Aorta (tissue), 5 donors: ENCODE measurements around the gene FDPS. TPM values are rescaled to one million over a fixed set of nuclear protein-coding genes. Genes with fewer than 3 reads are reported as not detected.
A peak's percentile ranks its signal among the peaks of the same experiment; 100 is the strongest.

Experiments used
- ATAC-seq: fragments of 200-7000 bp; cut with Tn5 transposase; one replicate; pipeline ENCODE4 v1.9.1; 2022; ENCODE audit warnings: moderate library complexity; ENCODE audit not compliant: low FRiP score
- DNase-seq, 2 donors: peaks; one replicate each; pipeline ENCODE4 v3.0.0-alpha.2; 2020
- H3K27ac ChIP-seq, 2 donors: one replicate each; pipeline ENCODE4 v1.5.1; 2013; ENCODE audit warnings: low read length in 2 of 2, mild to moderate bottlenecking in 2 of 2, moderate library complexity in 2 of 2, control low read depth in 1 of 2, inconsistent platforms in 1 of 2, low read depth in 1 of 2
- H3K27me3 ChIP-seq, 2 donors: one replicate each; pipeline ENCODE4 v1.6.1; 2013; ENCODE audit warnings: control low read depth in 1 of 2, low read length in 1 of 2, mild to moderate bottlenecking in 1 of 2, moderate library complexity in 1 of 2; ENCODE audit not compliant: insufficient read depth in 2 of 2, control insufficient read depth in 1 of 2
- H3K36me3 ChIP-seq, 2 donors: one replicate each; pipeline ENCODE4 v1.6.1; 2013; ENCODE audit warnings: control low read depth in 1 of 2, low read length in 1 of 2, mild to moderate bottlenecking in 1 of 2; ENCODE audit not compliant: insufficient read depth in 2 of 2, control insufficient read depth in 1 of 2
- H3K4me1 ChIP-seq, 2 donors: one replicate each; pipeline ENCODE4 v1.6.1; 2013; ENCODE audit warnings: low read length in 2 of 2, control low read depth in 1 of 2, mild to moderate bottlenecking in 1 of 2, moderate library complexity in 1 of 2; ENCODE audit not compliant: insufficient read depth in 2 of 2, control insufficient read depth in 1 of 2
- H3K4me3 ChIP-seq, 2 donors: one replicate each; pipeline ENCODE4 v1.5.1; 2013; ENCODE audit warnings: low read length in 2 of 2, control low read depth in 1 of 2, mild to moderate bottlenecking in 1 of 2
- H3K9me3 ChIP-seq: one replicate; pipeline ENCODE4 v1.6.1; 2013; ENCODE audit warnings: mild to moderate bottlenecking, low read length; ENCODE audit not compliant: control insufficient read depth
- WGBS, 2 donors: extraction: QIAGEN DNeasy Blood & Tissue Kit; methylation state at CpG; one replicate each; pipeline ENCODE4 v1.1.7; 2013; 5-methylcytosine and 5-hydroxymethylcytosine counted together
- intact Hi-C, 2 donors: fragments of 100-400 bp; cut with DNase I; formaldehyde crosslinking; loops; one replicate each; pipeline versions ENCODE4 v1.14.2 to v1.15.0; 2022
- polyA plus RNA-seq, 2 donors: library from polyadenylated mRNA; stranded (reverse); fragments of 200-250 nt; gene quantifications; one replicate each; pipeline ENCODE4 v1.2.3, GENCODE V29; 2013
- total RNA-seq, 2 donors: library from RNA; stranded (reverse); fragmentation: NEBNext Ultra II Directional; extraction: Animal tissue kit (Norgen Biotek cat#: 25700); gene quantifications; one replicate each; pipeline ENCODE4 v1.2.1, GENCODE V29; 2021
- donor health status: healthy with polysubstance abuse.
- donor health status: Bipolar disorder and iron deficiency.
- donor health status: DM: no; HTN: no; CAD: no.
- donor health status: DM: no; HTN: no; CAD: no.
- donor health status: DM: yes; HTN: yes; CAD: no.

The FDPS gene
- total and polyA plus RNA-seq, 4 donors = 72.9 to 127 (median 96.2) TPM

- Histone ChIP-seq H3K4me1 (peaks cover 0 to 3% of the 10 kb centered on the region in 2 donors), H3K27me3 (no peaks in the 10 kb centered on the region), H3K4me3 (no peak overlapping the region), H3K9me3 (no peaks in the 10 kb centered on the region), H3K36me3 (peaks cover 2 to 20% of the 10 kb centered on the region in 2 donors), H3K27ac (no peak overlapping the region)
- DNase-seq (peak in 1 of 2 donors; percentile 75), ATAC-seq (no peak)
- WGBS, 2 donors = 87% methylated on average over 21 of the region's 21 CpGs
- intact Hi-C loops = no loop called here
Observed at GRCh38 chr1:155268630-155269029, 40.0 kb upstream of the FDPS start.

- no peaks in the 10 kb centered on the region for H3K9me3 ChIP-seq
- H3K27ac ChIP-seq = no peak overlapping the region
- intact Hi-C loops = no loop called here
- H3K27me3 ChIP-seq = no peaks in the 10 kb centered on the region
- 91 to 96% methylated on average over 21 of the region's 21 CpGs for WGBS, 2 donors
- ATAC-seq (no peak), DNase-seq (no peak)
- no peak overlapping the region for H3K4me3 ChIP-seq
- peaks cover 2 to 18% of the 10 kb centered on the region in 2 donors for H3K36me3 ChIP-seq
- H3K4me1 ChIP-seq = peaks cover 0 to 3% of the 10 kb centered on the region in 2 donors
Observed at GRCh38 chr1:155269381-155269780, 39.3 kb upstream of the FDPS start.

GRCh38 chr1:155272466-155273342 lies 36.0 kb upstream of the FDPS start:
- Histone ChIP-seq H3K4me1 (peaks cover 0 to 3% of the 10 kb centered on the region in 2 donors), H3K27ac (peak overlapping the region; percentile 49 to 52), H3K27me3 (no peaks in the 10 kb centered on the region), H3K4me3 (peak overlapping the region; percentile 65 to 74), H3K36me3 (peaks cover under 1 to 12% of the 10 kb centered on the region in 2 donors), H3K9me3 (no peaks in the 10 kb centered on the region)
- DNase-seq (no peak), ATAC-seq (peak; percentile 69)
- intact Hi-C loops = loop anchor here in 1 of 2 donors (5.0 kb wide), 1 partner anchor 35 kb away; the partner anchor contains the start of gene FDPS
- 3 to 6% methylated on average over 31 to 44 of the region's 44 CpGs for WGBS, 2 donors

- Histone ChIP-seq H3K27me3 (no peaks in the 10 kb centered on the region), H3K9me3 (no peaks in the 10 kb centered on the region), H3K36me3 (peaks cover 0 to 7% of the 10 kb centered on the region in 2 donors), H3K4me3 (peak within 1 kb of the TSS; percentile 65 to 74), H3K4me1 (peaks cover 0 to 3% of the 10 kb centered on the region in 2 donors), H3K27ac (peak within 1 kb of the TSS; percentile 49 to 52)
- ATAC-seq (peak; percentile 94), DNase-seq (peak; percentile 97 to 98)
- intact Hi-C loops = loop anchor here in 1 of 2 donors (5.0 kb wide), 1 partner anchor 34 kb away; the partner anchor contains the start of gene FDPS
- WGBS, 2 donors = 12 to 16% methylated on average over 43 to 61 of the region's 61 CpGs
Observed at GRCh38 chr1:155273343-155274245, 35.1 kb upstream of the FDPS start, which contains the start of gene CLK2. CLK2 (minus strand) TSS chr1:155273504; CDS start chr1:155270977, 2,527 bp downstream.

GRCh38 chr1:155277070-155277901 lies 31.4 kb upstream of the FDPS start, which contains the start of gene HCN3:
HCN3 (plus strand) TSS chr1:155277463; CDS start chr1:155277591, 128 bp downstream.
- 1% methylated on average over 68 of the region's 68 CpGs for WGBS, 2 donors
- intact Hi-C loops = loop anchor here in 1 of 2 donors (1.0 kb wide), 1 partner anchor 46 kb away; no protein-coding TSS in a partner anchor
- peak; percentile 92 for ATAC-seq

DNA sequence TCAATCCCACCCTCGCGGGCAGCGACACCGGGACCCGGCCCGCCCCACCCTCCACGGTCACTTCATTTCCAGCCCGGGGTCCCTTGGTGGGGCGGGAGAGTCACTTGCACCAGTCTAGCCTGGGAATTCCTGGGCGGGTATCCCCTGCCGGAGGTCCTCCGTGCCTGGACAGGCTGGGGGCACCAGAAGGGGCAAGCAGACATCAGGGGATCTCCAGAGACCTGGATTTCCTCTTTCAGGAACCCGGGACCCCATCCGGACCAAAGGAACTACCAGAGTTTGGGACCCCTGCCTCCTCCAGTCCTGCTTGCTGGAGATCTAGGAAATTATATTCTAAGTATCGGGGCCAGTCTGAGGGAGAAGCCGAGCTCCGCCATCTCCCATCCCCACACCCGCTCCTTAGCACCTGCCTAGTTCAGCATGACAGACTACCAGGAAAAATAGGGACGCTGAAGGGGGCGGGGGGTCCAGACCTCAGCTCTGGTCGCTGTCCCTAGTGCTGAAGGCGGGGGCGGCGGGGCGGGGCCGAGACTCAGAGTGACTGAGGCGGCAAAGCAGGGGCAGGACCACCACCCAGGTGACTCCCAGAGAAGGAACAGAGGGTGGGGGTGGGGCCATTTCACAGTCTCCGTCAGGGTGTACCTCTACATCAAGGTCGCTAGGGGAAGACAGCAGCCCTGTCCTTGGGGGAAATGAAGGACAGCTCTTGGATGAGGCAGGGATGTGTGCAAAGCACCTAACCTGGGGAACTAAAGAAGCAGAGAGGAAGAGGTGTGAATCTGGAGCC lies 30.6 kb upstream of the FDPS start:
- Histone ChIP-seq H3K4me3 (peak overlapping the region in 1 of 2 donors; percentile 44), H3K27ac (no peak overlapping the region), H3K4me1 (no peaks in the 10 kb centered on the region), H3K36me3 (no peaks in the 10 kb centered on the region), H3K9me3 (no peaks in the 10 kb centered on the region), H3K27me3 (no peaks in the 10 kb centered on the region)
- peak; percentile 71 to 90 for DNase-seq
- peak; percentile 27 for ATAC-seq
- intact Hi-C loops = loop anchor here (1.0 to 2.0 kb wide), 2 partner anchors 45 kb away; no protein-coding TSS in a partner anchor
- WGBS, 2 donors = 1% methylated on average over 27 to 29 of the region's 29 CpGs

More at GRCh38 chr1:155277070-155277901, 31.4 kb upstream of the FDPS start, which contains the start of gene HCN3:
- Histone ChIP-seq H3K4me1 (peaks cover 0 to 3% of the 10 kb centered on the region in 2 donors), H3K27ac (peak within 1 kb of the TSS in 1 of 2 donors; percentile 2), H3K36me3 (no peaks in the 10 kb centered on the region), H3K27me3 (no peaks in the 10 kb centered on the region), H3K9me3 (no peaks in the 10 kb centered on the region), H3K4me3 (peak within 1 kb of the TSS; percentile 36 to 44)
- DNase-seq = peak; percentile 98 to 99

DNA sequence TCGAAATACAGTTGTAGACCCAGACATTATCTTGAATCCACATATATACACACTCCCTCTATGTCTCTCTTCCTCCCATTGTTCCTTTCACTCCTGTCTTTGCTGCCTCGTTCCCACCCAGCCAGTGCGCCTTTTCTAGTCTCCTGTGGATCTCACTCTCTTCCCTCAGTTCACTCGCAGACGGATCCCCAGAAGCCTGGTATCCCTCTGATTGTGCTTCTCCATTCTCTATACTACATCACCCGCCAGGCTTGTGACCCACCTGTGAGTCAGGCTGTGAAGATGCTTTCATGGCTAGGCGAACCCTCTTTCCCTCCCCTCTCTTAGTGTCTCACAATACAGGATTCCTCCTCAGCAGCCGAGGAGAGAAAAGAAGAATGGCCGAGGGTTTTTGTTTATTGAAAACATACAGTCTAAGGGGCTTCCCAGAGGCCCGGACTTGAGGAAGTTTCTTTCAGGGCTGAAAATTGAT lies 29.9 kb upstream of the FDPS start:
- H3K4me3 ChIP-seq = no peak overlapping the region
- ATAC-seq = no peak
- no peaks in the 10 kb centered on the region for H3K27me3 ChIP-seq
- DNase-seq = no peak
- intact Hi-C loops = loop anchor here in 1 of 2 donors (2.0 kb wide), 1 partner anchor 44 kb away; no protein-coding TSS in a partner anchor
- WGBS, 2 donors = 55 to 63% methylated on average over 10 of the region's 10 CpGs
- no peak overlapping the region for H3K27ac ChIP-seq
- no peaks in the 10 kb centered on the region for H3K4me1 ChIP-seq
- H3K9me3 ChIP-seq = no peaks in the 10 kb centered on the region
- H3K36me3 ChIP-seq = no peaks in the 10 kb centered on the region
